Stimulated activated CD8-positive, alpha-beta memory T cell treated with anti-CD3 and anti-CD28 coated beads, Interleukin-7, amount 100 ng/mL, for 24 hours (primary cell): ENCODE data around the gene RPS6KA1.
"Not testable (repeated sequence)": the region's sequence is repeated elsewhere in the genome, so short reads cannot be mapped to it uniquely, and the experiment has no call there.

ENCODE experiments used
- DNase-seq: peaks from one replicate; pipeline ENCODE4 v3.0.0-alpha.2; 2020; ENCODE audit warnings: low read depth

RPS6KA1 gene

DNA sequence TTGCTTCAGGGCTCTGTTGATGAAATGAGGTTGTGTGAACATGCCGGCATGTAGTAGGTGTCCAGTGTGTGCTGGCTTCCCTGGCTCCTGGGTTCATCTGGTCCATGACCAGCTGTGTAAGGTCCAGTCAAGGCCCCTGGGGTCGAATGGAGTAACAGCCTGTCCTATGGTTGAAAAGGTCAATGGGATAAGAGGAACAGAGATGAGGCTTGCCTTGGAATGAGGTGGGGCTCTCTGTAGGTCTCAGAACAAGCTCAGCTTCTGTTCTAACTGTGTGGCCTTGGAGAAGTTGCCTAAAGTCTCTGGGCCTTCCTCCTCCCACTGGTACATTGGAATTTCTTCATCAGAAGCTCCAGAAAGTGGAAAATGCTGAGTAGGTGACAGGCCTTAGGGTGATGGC is 26.6 kb downstream of the RPS6KA1 start:
- DNase-seq: no peak

DNA sequence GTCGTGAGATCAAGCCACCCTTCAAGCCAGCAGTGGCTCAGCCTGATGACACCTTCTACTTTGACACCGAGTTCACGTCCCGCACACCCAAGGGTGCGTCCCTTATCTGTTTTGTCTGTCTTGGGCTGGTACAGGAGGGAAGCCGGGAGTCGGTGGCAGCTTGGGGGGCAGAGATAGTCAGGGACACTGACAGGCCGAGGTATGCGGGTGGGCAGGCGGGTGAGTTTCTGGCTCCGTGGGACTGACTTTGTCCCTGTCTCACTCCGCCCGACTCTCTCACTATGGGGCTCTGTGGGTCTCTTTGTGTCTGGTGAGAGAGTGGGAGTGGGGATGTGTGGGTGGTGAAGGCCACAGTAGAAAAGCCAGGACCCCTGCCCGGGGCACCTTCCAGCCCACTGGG is 27.4 kb downstream of the RPS6KA1 start:
- DNase-seq: no peak

DNA sequence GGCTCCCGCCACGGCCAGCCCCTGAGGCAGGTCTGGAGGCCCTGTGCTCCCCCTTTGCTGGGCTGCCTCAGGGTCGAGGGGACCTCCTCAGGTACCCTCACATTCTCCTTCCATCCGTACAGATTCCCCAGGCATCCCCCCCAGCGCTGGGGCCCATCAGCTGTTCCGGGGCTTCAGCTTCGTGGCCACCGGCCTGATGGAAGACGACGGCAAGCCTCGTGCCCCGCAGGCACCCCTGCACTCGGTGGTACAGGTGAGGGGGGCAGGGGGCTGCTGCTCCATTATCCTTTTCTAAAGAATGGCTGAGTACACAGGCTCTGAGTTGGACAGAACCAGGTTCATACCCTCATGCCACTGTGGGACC is 29.1 kb downstream of the RPS6KA1 start:
- DNase-seq: no peak

DNA sequence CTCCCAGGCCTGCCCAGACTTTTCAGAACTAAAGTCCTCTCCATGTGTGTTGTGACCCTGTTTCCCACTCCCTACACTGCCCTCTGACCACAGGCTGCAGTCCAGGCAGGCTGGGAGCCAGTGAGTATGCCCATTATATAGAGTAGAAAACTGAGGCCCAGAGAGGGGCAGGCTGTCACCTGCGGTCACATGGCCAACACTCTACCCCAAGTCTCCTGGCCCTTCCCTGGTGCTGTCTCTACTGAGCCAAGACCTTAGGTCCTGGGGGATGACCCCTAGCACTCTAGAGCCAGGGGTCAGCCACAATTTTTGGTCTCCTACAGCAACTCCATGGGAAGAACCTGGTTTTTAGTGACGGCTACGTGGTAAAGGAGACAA is 30.8 kb downstream of the RPS6KA1 start:
- no peak for DNase-seq

DNA sequence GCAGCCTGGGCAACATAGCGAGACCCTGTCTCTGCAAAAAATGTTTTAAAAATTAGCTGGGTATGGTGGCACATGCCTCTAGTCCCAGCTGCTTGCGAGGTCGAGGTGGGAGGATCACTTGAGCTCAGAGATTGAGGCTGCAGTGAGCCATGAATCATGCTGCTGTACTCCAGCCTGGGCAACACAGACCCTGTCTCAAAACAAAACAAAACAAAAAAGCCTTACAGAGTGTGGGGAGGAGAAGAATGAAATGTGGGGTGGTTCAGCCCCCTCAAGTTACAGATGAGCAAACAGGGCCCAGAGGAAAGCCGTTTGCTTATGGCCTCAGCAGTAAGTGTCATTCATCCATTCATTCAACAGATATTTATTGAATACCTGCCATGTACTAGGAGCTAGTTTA is 40.7 kb downstream of the RPS6KA1 start:
- no peak for DNase-seq

DNA sequence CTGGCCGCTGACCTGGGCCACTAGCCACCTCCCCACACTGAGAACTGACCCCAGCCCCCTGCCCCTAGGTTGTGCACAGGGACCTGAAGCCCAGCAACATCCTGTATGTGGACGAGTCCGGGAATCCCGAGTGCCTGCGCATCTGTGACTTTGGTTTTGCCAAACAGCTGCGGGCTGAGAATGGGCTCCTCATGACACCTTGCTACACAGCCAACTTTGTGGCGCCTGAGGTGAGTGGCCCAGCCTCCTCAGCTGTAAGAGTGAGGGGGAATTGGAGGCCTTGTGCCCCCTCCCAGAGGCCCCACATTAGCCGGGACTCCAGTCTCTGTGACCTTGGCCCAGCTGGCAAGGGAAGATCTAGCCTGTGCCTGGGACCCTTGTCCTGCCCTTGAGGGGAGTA is 41.8 kb downstream of the RPS6KA1 start:
- DNase-seq: no peak

DNA sequence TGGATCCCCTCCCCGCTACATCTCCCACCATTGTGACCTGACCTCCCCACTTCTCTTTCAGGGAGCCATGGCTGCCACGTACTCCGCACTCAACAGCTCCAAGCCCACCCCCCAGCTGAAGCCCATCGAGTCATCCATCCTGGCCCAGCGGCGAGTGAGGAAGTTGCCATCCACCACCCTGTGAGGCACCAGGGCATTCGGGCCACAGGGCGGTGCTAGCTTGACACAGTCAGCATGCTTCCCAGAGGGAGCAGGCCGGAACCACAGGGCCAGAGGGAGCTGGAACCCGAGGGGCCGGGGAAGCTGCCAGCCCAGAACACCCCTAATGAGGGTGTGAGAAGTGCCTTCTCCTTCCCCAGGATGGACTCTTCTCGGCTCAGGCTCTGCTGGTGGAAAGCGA is 44.5 kb downstream of the RPS6KA1 start:
- no peak for DNase-seq

DNA sequence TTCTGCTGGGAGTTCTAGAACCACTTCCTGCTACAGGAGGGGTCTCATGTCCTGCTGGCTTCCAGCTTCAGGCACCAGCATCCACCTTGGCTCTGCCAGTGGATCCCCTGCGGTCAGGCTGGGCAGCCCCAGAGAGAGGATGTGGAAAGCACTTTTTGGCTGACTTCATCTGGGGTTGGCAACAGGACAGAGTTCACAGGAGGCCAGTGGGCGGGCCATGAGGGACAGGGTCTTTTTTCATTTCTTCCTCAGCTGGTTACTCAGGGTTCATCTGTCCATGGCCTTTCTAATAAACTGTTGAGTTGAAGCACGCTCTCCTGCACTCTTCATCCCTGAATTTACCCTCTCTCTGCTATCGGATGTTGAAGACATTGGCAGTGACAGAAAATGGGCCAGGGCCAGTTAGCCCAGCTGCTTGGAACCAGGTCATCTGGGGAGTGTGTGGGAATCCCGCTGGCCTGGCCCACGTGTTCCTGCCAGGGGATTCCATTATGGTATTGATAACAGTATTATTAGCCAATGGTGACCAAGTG is 45.2 kb downstream of the RPS6KA1 start:
- no peak for DNase-seq

DNA sequence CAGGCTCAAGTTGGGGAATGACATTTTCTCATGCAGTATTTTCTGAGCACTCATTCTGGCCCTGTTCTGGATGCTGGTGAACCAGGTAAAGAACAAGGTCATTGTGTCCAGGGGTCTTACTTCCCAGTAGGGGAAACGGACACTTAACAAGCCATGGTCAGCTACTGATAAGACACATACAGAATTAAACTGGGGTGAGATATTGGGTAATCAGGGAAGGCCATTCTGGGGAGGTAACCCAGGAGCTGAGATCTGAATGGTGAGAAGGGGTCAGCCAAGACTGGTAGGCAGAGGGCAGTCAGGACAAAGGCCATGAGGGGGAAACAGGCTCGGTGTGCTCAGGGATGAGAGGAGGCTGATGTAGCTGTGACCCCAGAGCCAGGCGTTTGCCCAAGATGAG is 45.8 kb downstream of the RPS6KA1 start:
- no peak for DNase-seq

DNA sequence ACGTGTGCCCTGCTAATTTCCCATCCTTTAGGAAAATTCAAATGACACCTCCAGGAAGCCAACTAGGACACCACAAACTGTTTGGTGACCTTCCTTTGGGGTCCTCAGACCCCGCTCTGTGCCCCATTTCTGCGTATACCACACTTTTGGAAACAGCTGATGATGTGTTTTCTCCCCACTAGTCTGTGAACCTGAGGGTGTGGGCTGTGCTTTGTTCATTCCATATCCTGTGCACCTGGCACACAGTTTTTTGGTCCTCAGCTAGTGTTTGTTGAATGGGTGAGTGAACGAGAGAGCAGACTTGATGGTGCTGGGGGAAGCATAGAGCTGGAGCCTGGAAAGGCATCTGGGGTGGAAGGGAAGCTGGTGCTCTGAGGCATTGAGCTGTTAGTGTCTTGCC is 48.6 kb downstream of the RPS6KA1 start:
- DNase-seq: no peak

DNA sequence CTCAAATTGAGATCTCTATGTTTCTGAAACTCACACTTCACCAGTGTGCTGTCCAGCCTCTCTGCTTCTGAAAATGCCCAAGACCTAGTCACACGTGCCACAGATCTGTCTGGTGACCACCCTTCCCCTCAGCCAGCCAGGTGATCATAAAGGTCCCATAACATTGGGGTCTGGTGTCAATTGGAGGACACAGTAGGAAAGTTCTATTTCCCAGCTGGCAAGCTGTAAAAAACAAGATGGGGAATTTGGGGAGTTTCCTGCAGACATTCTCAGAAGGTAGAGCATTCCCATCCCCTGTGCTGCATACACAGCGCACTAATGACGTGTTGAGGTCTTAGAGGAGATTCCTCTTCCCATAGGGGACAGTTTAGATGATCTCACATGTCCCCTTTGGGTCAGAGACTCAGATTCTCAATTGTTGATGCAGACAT is 50.1 kb downstream of the RPS6KA1 start:
- DNase-seq: no peak

DNA sequence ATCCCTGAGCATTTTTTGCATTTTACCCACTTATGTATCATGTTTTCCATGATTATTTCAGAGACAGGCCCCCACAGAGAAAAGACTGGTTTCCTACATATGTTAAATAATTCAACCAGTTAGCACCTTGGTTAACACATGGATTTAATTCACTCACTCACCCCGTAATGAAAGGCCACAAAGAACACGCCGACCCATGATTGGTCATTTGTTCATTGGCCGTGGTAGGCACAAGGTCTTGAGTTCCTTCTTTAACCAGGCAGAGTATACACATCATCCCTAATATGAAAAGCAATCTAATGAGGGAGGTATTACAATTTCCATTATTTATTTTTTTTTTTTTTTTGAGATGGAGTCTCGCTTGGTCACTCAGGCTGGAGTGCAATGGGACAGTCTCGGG is 50.6 kb downstream of the RPS6KA1 start:
- DNase-seq: no peak

DNA sequence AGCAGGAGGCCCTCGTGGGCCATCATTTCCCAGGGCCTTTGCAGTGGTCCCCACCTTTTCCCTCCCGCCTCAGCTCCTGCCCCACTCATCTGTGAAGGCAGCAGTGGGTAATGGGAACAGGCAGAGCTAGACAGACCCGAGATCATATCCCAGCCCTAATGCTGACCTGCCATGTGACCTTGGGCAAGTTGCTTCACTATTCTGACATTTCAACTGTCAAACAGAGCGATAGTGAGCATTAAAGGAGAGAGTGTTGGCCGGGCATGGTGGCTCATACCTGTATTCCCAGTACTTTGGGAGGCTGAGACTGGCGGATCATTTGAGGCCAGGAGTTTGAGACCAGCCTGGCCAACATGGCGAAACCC is 51.7 kb downstream of the RPS6KA1 start:
- DNase-seq: no peak

DNA sequence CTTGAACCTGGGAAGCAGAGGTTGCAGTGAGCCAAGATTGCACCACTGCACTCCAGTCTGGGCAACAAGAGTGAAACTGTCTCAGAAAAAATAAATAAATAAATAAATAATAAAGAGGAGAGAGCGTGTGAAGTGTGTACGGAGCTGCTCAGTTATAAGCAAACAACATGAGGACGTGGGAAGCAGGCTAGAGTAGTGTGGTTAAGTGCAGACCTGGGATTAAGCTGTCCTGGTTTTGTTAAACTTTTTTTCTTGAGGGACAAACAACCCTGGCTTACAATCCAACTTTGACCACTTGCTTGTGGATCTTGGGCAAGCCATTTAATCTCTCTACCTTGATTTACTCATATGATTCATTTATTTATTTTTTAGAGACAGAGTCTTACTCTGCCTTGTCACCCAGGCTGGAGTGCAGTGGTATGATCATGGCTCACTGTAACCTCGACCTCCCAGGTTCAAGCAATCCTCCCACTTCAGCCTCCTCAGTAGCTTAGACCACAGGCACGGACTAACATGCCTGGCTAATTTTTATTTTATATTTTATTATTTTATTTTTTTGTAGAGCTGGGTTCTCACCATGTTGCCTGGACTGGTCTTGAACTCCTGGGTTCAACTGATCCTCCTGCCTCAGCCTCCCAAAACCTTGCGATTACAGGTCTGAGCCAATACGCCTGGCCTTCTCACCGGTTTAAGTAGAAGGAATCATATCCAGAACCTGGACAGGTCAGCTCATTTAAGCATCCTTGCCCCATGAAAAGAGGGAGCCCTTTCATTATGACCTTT is 52.7 kb downstream of the RPS6KA1 start:
- no peak for DNase-seq

DNA sequence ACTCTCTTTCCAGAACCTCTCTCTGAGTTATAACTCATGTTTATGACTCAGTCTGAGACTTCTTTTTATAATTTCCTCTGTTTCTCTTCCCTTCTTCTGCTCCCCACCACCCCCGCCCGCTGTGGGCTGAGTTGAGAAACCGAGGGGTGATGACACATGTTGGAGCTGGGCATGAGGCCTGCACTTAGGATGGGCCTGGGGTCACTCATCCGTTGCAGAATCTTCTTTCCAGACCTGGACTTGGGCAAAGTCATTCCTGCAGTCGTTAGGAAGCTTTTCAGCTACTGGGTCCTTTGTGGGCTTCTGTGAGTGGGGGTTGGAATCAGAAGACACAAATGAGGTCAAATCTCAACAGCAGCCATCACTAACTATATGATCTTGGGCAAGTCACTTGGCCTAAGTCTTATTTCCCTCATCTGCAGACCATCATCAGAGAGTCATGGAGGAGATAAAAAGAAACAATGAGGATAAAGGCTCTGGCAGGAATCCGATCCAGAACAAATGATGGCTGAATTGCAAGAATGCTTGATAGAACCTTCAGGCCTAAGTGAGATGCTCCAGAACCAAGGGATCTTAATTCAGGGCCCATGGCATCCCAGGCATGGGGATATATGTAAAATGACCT is 53.4 kb downstream of the RPS6KA1 start:
- DNase-seq: peak; percentile 64

DNA sequence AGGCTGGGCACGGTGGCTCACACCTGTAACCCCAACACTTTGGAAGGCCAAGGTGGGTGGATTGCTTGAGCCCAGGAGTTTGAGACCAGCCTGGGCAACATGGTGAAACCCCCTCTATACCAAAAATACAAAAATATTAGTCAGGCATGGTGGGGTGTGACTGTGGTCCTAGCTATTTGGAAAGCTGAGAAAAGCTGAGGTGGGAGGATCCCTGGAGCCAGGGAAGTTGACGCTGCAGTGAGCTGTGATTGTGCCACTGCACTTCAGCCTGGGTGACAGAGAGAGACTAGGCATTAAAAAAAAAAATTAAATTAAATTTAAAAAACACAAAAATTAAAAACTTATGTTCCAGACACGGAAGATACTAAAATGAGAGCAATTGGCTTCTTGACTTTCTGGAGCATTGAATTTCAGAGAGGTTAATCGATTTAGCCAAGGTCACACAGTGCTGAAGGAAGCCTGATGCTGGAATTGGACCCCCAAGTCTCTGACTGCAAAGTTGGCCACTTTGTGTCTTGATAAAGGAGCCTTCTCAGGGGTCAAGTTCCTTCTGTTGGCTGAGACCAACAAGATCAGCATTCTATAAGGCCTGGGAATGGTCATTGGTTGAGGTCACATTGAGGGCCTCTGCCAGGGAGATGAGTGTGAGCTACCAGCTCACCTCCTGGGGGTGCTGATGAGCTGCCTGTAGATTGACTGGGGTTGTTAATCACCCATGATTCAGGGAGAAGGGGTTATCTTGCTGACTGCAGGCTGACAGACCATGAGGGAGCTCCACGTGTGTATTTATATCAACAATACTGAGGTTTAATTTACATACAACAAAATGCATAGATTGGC is 54.3 kb downstream of the RPS6KA1 start:
- DNase-seq: no peak

DNA sequence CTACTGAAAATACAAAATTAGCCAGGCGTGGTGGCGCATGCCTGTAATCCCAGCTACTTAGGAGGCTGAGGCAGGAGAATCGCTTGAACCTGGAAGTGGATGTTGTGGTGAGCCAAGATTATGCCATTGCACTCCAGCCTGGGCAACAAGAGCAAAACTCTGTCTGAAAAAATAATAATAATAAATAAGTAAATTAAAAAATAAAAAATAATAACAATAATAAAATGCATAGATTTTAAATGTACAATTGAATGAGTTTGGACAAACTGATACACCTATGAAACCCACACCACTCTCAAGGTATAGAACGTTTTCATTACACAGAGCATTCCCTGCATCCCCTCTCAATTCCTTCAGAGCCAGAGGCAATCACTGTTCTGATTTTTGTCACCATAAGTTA is 55.0 kb downstream of the RPS6KA1 start:
- DNase-seq: not testable (repeated sequence)

DNA sequence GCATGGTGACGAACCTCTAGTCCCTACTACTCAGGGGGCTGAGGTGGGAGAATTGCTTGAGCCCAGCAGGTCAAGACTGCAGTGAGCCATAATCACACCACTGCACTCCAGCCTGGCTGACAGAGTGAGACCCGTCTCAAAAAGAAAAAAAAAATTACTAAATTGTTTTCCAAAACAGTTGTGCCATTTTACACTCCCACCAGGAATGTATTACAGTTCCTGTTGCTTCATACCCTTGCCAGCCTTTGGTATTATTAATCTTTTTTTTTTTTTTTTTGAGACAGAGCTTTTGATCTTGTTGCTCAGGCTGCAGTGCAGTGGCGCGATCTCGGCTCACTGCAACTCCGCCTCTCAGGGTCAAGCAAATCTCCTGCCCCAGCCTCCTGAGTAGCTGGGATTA is 55.9 kb downstream of the RPS6KA1 start:
- no peak for DNase-seq

DNA sequence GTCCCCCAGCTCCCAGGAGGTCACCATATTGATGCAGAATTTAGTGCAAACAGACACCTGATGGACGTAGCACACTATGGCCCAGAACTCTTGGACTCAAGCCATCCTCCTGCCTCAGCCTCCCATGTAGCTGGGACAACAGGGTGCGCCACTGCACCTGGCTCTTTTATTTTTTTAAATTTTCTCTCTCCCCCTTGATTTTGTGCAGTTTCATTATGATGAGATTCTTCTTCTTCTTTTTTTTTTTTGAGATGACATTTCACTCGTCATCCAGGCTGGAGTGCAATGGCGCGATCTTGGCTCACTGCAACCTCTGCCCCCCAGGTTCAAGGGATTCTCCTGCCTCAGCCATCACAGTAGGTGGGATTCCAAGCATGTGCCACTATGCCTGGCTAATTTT is 63.8 kb downstream of the RPS6KA1 start:
- no peak for DNase-seq

DNA sequence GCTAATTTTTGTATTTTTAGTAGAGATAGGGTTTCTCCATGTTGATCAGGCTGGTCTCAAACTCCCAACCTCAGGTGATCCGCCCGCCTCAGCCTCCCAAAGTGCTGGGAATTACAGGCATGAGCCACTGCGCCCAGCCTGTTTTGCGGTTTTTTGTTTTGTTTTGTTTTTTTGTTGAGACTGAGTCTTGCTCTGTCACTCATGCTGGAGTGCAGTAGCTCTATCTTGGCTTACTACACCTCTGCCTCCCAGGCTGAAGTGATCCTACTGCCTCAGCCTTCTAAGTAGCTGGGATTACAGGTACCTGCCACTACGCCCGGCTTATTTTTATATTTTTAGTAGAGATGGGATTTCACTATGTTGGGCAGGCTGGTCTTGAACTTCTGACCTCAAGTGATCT is 65.0 kb downstream of the RPS6KA1 start:
- DNase-seq: not testable (repeated sequence)

DNA sequence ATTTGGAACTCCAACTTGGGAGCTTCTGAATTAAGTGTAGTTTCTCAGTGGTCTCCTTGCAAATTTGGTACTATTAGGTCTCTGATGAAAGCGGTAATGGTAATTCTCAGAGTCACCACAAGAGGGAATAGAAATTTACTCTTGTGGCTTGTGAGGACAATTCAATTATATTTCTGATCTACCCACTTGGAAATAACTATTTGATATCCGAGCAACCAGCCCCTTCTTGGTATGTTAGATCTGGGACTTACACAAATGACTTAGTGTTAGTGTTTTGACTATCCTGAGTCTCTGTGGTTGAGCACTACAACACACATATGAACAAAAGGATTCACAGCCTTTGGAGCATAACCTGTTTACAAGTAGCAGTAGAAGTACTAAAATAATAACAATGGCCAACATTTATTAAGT is 68.1 kb downstream of the RPS6KA1 start:
- no peak for DNase-seq

DNA sequence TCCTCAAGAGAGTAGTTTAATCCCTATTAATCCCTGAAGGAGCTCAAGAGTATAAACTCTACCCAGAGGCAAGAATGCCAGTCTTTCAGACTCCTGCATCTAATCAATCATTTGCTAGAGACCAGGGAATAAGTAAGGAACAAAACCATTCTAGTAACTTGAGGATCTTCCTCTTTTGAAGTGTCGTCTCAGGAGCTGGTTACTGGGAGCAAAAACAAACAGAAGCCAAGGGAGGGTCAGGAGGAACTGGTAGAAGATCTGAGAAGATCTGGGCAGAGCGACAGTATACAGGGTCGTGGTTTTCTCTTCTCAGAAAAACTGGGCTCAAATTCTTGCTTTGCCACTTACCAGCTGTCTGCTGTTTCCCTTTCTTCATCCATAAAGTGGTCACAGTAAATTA is 69.3 kb downstream of the RPS6KA1 start:
- DNase-seq: no peak

DNA sequence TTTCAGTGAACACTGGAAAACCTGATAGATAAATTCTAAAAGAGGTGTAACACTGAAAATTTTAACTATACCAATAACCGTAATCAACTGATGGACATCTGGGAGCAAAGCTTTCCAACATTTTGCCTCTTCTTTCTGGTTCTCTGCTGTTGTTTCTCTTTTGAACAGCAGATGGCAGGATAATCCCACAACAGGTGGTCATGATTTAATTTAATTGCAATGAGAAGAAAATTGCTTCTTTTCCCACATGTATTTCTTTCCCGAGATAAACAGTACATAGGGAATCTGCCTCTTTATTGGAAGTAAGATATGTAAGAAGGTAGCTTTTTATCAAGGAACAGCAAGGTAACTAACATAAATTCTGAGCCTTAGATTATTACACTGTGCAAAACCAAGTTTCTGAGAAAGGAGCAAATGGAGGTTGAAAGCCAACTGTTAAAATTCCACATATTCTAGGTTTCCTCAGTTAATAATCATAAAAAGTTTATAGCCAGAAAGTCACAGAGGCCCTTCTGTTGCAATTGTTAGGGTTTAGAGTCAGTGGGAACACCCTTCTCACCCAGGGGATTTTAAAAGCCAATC is 72.9 kb downstream of the RPS6KA1 start:
- DNase-seq: no peak
